ENCODE data around the gene HCRTR1. TPM values are rescaled to one million over a fixed set of nuclear protein-coding genes. Genes with fewer than 3 reads are reported as not detected.
A peak's percentile ranks its signal among the peaks of the same experiment; 100 is the strongest.

Gene HCRTR1
- total and polyA plus RNA-seq, 2 donors (not counting 3 experiments of a cell fraction or from before 2014, with no cell fraction given) = 0.93 to 1.5 TPM

GRCh38 chr1:31657972-31658510, 40.6 kb downstream of the HCRTR1 start:
- no peak overlapping the region for H3K4me3 ChIP-seq (replicated peaks in 1 of 3; ENCODE audit: insufficient read depth in 1 of 3, low read depth in 1 of 3, low read length in 3 of 3)
- H3K9me1 ChIP-seq (replicated peaks; ENCODE audit: control insufficient read depth, extremely low read depth, insufficient read depth, low read length) = no peaks in the 10 kb centered on the region
- CTCF ChIA-PET = interaction anchor here (1.2 to 11.5 kb wide), 4 partner anchors 11 to 131 kb away, joined by 3 to 177 read pairs (median 8); no protein-coding TSS in a partner anchor
- H3K79me2 ChIP-seq (ENCODE audit: control insufficient read depth, insufficient read depth, low read length) = no peaks in the 10 kb centered on the region
- FAIRE-seq (no peak), DNase-seq (ENCODE audit: low read depth, low spot score) (no peak)
- dilution Hi-C loops (cut with MboI; ENCODE audit: extremely low pct_ligation_motif_present, low sequenced_read_pairs) = no loop called here
- intact Hi-C loops (cut with micrococcal nuclease) = no loop called here
- POLR2A ChIA-PET = no interaction called here
- no peaks in the 10 kb centered on the region for H3K27me3 ChIP-seq (ENCODE audit: control insufficient read depth in 2 of 2, insufficient read depth in 2 of 2, low read length in 2 of 2)
- no peaks in the 10 kb centered on the region for H3K4me1 ChIP-seq (ENCODE audit: control insufficient read depth, extremely low read depth, insufficient read depth, low read length)
- BruUV-seq (replicated peaks) = no TSS peak
- no peak overlapping the region for H3K4me2 ChIP-seq (ENCODE audit: insufficient read depth, low read length)
- H3K9me3 ChIP-seq (replicated peaks; ENCODE audit: control insufficient read depth, insufficient read depth, low read length) = no peaks in the 10 kb centered on the region
- no peak overlapping the region for H3K27ac ChIP-seq (ENCODE audit: insufficient read depth, low read depth, low read length)
- no peak overlapping the region for H2AFZ ChIP-seq (ENCODE audit: low read depth, low read length)
- H3K36me3 ChIP-seq (ENCODE audit: control insufficient read depth in 2 of 2, extremely low read depth in 1 of 2, insufficient read depth in 2 of 2, low read length in 2 of 2) = no peaks in the 10 kb centered on the region
- no peak for TF ChIP-seq MYC (IDR thresholded peaks at IDR 0.05; ENCODE audit: low read depth, low read length)
- TF ChIP-seq POLR2A (IDR thresholded peaks at IDR 0.05; ENCODE audit: low read depth, low read length) = no peak
- no peak for TF ChIP-seq FOS (IDR thresholded peaks at IDR 0.05; ENCODE audit: borderline replicate concordance, insufficient read depth, low read length)
- TF ChIP-seq EZH2 (IDR thresholded peaks at IDR 0.05; ENCODE audit: borderline replicate concordance, low read depth, low read length, severe bottlenecking) = no peak
- H4K20me1 ChIP-seq (replicated peaks; ENCODE audit: control insufficient read depth, extremely low read depth, insufficient read depth, low read length) = no peaks in the 10 kb centered on the region
- no peak overlapping the region for H3K9ac ChIP-seq (replicated peaks; ENCODE audit: extremely low read depth, insufficient read depth, low read length)

- Histone ChIP-seq H3K79me2 (ENCODE audit: control insufficient read depth, insufficient read depth, low read length) (no peaks in the 10 kb centered on the region), H2AFZ (ENCODE audit: low read depth, low read length) (no peak overlapping the region), H3K36me3 (ENCODE audit: control insufficient read depth in 2 of 2, extremely low read depth in 1 of 2, insufficient read depth in 2 of 2, low read length in 2 of 2) (no peaks in the 10 kb centered on the region), H3K4me1 (ENCODE audit: control insufficient read depth, extremely low read depth, insufficient read depth, low read length) (no peaks in the 10 kb centered on the region), H3K27ac (ENCODE audit: insufficient read depth, low read depth, low read length) (no peak overlapping the region), H3K9ac (replicated peaks; ENCODE audit: extremely low read depth, insufficient read depth, low read length) (no peak overlapping the region), H4K20me1 (replicated peaks; ENCODE audit: control insufficient read depth, extremely low read depth, insufficient read depth, low read length) (no peaks in the 10 kb centered on the region), H3K9me1 (replicated peaks; ENCODE audit: control insufficient read depth, extremely low read depth, insufficient read depth, low read length) (no peaks in the 10 kb centered on the region), H3K27me3 (ENCODE audit: control insufficient read depth in 2 of 2, insufficient read depth in 2 of 2, low read length in 2 of 2) (no peaks in the 10 kb centered on the region), H3K9me3 (replicated peaks; ENCODE audit: control insufficient read depth, insufficient read depth, low read length) (no peaks in the 10 kb centered on the region), H3K4me2 (ENCODE audit: insufficient read depth, low read length) (no peak overlapping the region), H3K4me3 (replicated peaks in 1 of 3; ENCODE audit: insufficient read depth in 1 of 3, low read depth in 1 of 3, low read length in 3 of 3) (no peak overlapping the region)
- peak; percentile 13 for TF ChIP-seq FOS (IDR thresholded peaks at IDR 0.05; ENCODE audit: borderline replicate concordance, insufficient read depth, low read length)
- no peak for TF ChIP-seq JUN (IDR thresholded peaks at IDR 0.05; ENCODE audit: borderline replicate concordance, insufficient read depth, insufficient read length, low read depth)
- no peak for DNase-seq (ENCODE audit: low read depth, low spot score)
- ChIA-PET CTCF (interaction anchor here (0.9 to 11.5 kb wide), 5 partner anchors 55 to 130 kb away, joined by 3 to 177 read pairs (median 6); no protein-coding TSS in a partner anchor), POLR2A (no interaction called here)
- FAIRE-seq = no peak
- intact Hi-C loops (cut with micrococcal nuclease) (no loop called here), dilution Hi-C loops (cut with MboI; ENCODE audit: extremely low pct_ligation_motif_present, low sequenced_read_pairs) (no loop called here)
- no TSS peak for BruUV-seq (replicated peaks)
Measured at GRCh38 chr1:31658721-31659120, 41.2 kb downstream of the HCRTR1 start.

Data from endothelial cell of umbilical vein (primary cell).